Vagina (tissue), 2 donors: ENCODE results near the gene PCNX1.

Source experiments
- CTCF ChIP-seq, 3 experiments: fragments of 450-650 bp in 2 of 3; fragments of 200-600 bp in 1 of 3; sonication (generic) in 1 of 3; IDR thresholded peaks; one replicate each; pipeline ENCODE4 v1.5.1; 2017 to 2019; ENCODE audit warnings: antibody characterized with exemption in 3 of 3, mild to moderate bottlenecking in 2 of 3, moderate library complexity in 2 of 3
- POLR2A ChIP-seq, 2 donors: fragments of 450-650 bp; IDR thresholded peaks; one replicate each; pipeline ENCODE4 v1.6.1; 2017; ENCODE audit warnings: antibody characterized with exemption in 2 of 2, mild to moderate bottlenecking in 2 of 2, moderate library complexity in 2 of 2
- POLR2AphosphoS5 ChIP-seq, 2 donors: sonication (generic); formaldehyde crosslinking; IDR thresholded peaks; one replicate each; pipeline ENCODE4 v1.9.0; 2017; ENCODE audit warnings: antibody characterized with exemption in 2 of 2, mild to moderate bottlenecking in 2 of 2, low read depth in 1 of 2; ENCODE audit not compliant: insufficient read depth in 1 of 2

GRCh38 chr14:71123579-71124135 lies 216.4 kb downstream of the PCNX1 start:
- TF ChIP-seq CTCF (IDR thresholded peaks at IDR 0.05) (no peak), POLR2A (IDR thresholded peaks at IDR 0.05) (no peak), POLR2AphosphoS5 (IDR thresholded peaks at IDR 0.05; ENCODE audit: insufficient read depth in 1 of 2, low read depth in 1 of 2) (no peak)
